Fibroblast of lung (primary cell): ENCODE results near the gene SP6. TPM values are rescaled to one million over a fixed set of nuclear protein-coding genes. Genes with fewer than 3 reads are reported as not detected.

Experiments used
- DNase-seq, 2 donors: peaks; one replicate each; pipeline versions ENCODE4 v3.0.0 to v3.0.0-alpha.2; 2010; ENCODE audit warnings: low read depth in 2 of 2
- H2AFZ ChIP-seq: 2 replicates; pipeline ENCODE4 v1.5.1; 2012; ENCODE audit warnings: low read length, control low read depth, inconsistent platforms
- H3K27ac ChIP-seq: 2 replicates; pipeline ENCODE4 v1.5.1; 2011; ENCODE audit warnings: low read length, control low read depth; ENCODE audit not compliant: insufficient read depth
- H3K27me3 ChIP-seq: 2 replicates; pipeline ENCODE4 v1.5.1; 2011; ENCODE audit warnings: mild to moderate bottlenecking, low read length; ENCODE audit not compliant: control insufficient read depth, insufficient read depth
- H3K36me3 ChIP-seq: 2 replicates; pipeline ENCODE4 v1.5.1; 2011; ENCODE audit warnings: low read length; ENCODE audit not compliant: control insufficient read depth, insufficient read depth
- H3K4me1 ChIP-seq: 2 replicates; pipeline ENCODE4 v1.5.1; 2011; ENCODE audit warnings: low read length; ENCODE audit not compliant: control insufficient read depth, insufficient read depth; ENCODE audit errors: extremely low read depth
- H3K4me2 ChIP-seq: 2 replicates; pipeline ENCODE4 v1.5.1; 2011; ENCODE audit warnings: low read length, control low read depth; ENCODE audit not compliant: insufficient read depth; ENCODE audit errors: extremely low read depth
- H3K4me3 ChIP-seq, 4 experiments: fragments of 200-600 bp in 1 of 4; sonication (generic) in 1 of 4; replicated peaks in 1 of 4; 2 replicates each; pipeline ENCODE4 v1.5.1; 2011 to 2016; ENCODE audit warnings: low read length in 4 of 4, low read depth in 3 of 4, mild to moderate bottlenecking in 3 of 4, control low read depth in 2 of 4, inconsistent platforms in 1 of 4, mixed read lengths in 1 of 4; ENCODE audit not compliant: insufficient read depth in 1 of 4; ENCODE audit errors: control extremely low read depth in 1 of 4
- H3K79me2 ChIP-seq: 2 replicates; pipeline ENCODE4 v1.5.1; 2012; ENCODE audit warnings: mild to moderate bottlenecking, low read length, inconsistent platforms; ENCODE audit not compliant: control insufficient read depth, insufficient read depth
- H3K9ac ChIP-seq: 2 replicates; pipeline ENCODE4 v1.5.1; 2011; ENCODE audit warnings: mild to moderate bottlenecking, low read length, control low read depth; ENCODE audit not compliant: insufficient read depth
- H3K9me3 ChIP-seq: 2 replicates; pipeline ENCODE4 v1.5.1; 2012; ENCODE audit warnings: low read depth, low read length; ENCODE audit not compliant: control insufficient read depth, insufficient read depth
- H4K20me1 ChIP-seq: 2 replicates; pipeline ENCODE4 v1.5.1; 2011; ENCODE audit warnings: low read length; ENCODE audit not compliant: control insufficient read depth, insufficient read depth; ENCODE audit errors: extremely low read depth
- EZH2 ChIP-seq: IDR thresholded peaks from 2 replicates; pipeline ENCODE4 v1.5.1; 2012; ENCODE audit warnings: low read length, control low read depth, mild to moderate bottlenecking; ENCODE audit errors: missing control alignments
- polyA plus RNA-seq, 2 donors: library from polyadenylated mRNA; depleted of rRNA in 1 of 2; stranded (reverse) in 1 of 2; unstranded in 1 of 2; fragments of >200 nt; gene quantifications; 2 replicates each; pipeline ENCODE4 v1.2.1, GENCODE V29; 2011 to 2012; ENCODE audit warnings: missing spikeins in 1 of 2
- total RNA-seq: library from RNA; depleted of rRNA; stranded (reverse); fragments of >200 nt; gene quantifications from 2 replicates; pipeline ENCODE4 v1.2.1, GENCODE V29; 2014
- TF ChIP-seq, protein P1 (sequence below), 2 donors: IDR thresholded peaks in 1 of 2; conservative IDR thresholded peaks in 1 of 2; 1 replicate in 1 of 2; 2 replicates in 1 of 2; pipeline ENCODE4 v1.5.1; 2011 to 2012; ENCODE audit warnings: low read length in 2 of 2, control low read depth in 1 of 2, inconsistent platforms in 1 of 2, low read depth in 1 of 2, mild to moderate bottlenecking in 1 of 2

SP6 gene
- total and polyA plus RNA-seq, 2 donors (not counting 1 experiment from before 2014, with no cell fraction given) = under 0.01 to 0.07 TPM

- peaks cover 7% of the 10 kb centered on the region for H3K4me1 ChIP-seq
- H3K27ac ChIP-seq = peak within 1 kb of the TSS; percentile 61
- H3K79me2 ChIP-seq = no peaks in the 10 kb centered on the region
- H3K36me3 ChIP-seq = no peaks in the 10 kb centered on the region
- peak within 1 kb of the TSS; percentile 96 for H3K4me2 ChIP-seq
- no peak for TF ChIP-seq EZH2
- TF ChIP-seq, protein P1, sequence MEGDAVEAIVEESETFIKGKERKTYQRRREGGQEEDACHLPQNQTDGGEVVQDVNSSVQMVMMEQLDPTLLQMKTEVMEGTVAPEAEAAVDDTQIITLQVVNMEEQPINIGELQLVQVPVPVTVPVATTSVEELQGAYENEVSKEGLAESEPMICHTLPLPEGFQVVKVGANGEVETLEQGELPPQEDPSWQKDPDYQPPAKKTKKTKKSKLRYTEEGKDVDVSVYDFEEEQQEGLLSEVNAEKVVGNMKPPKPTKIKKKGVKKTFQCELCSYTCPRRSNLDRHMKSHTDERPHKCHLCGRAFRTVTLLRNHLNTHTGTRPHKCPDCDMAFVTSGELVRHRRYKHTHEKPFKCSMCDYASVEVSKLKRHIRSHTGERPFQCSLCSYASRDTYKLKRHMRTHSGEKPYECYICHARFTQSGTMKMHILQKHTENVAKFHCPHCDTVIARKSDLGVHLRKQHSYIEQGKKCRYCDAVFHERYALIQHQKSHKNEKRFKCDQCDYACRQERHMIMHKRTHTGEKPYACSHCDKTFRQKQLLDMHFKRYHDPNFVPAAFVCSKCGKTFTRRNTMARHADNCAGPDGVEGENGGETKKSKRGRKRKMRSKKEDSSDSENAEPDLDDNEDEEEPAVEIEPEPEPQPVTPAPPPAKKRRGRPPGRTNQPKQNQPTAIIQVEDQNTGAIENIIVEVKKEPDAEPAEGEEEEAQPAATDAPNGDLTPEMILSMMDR (conservative IDR thresholded peaks at IDR 0.05 in 1 of 2, IDR thresholded peaks at IDR 0.05 in 1 of 2; ENCODE audit: low read depth in 1 of 2, low read length in 2 of 2) = peak; percentile 87 to 96
- no peaks in the 10 kb centered on the region for H3K9me3 ChIP-seq
- peak within 1 kb of the TSS; percentile 97 for H2AFZ ChIP-seq
- DNase-seq = peak; percentile 66 to 81
- peak within 1 kb of the TSS; percentile 67 for H3K9ac ChIP-seq
- H3K27me3 ChIP-seq = peaks cover 13% of the 10 kb centered on the region
- no peaks in the 10 kb centered on the region for H4K20me1 ChIP-seq
- peak within 1 kb of the TSS; percentile 79 to 92 (median 90) for H3K4me3 ChIP-seq
Measured at GRCh38 chr17:47840742-47841487, 10.0 kb downstream of the SP6 start, which contains the start of gene SCRN2. Gene SCRN2 (minus strand): TSS chr17:47841273. CDS start chr17:47840843, 430 bp downstream.

- peak overlapping the region; percentile 61 for H3K27ac ChIP-seq
- no peak for TF ChIP-seq EZH2
- TF ChIP-seq, protein P1 (conservative IDR thresholded peaks at IDR 0.05 in 1 of 2, IDR thresholded peaks at IDR 0.05 in 1 of 2; ENCODE audit: low read depth in 1 of 2, low read length in 2 of 2) = no peak
- no peak for DNase-seq
Measured at GRCh38 chr17:47840001-47840741, 10.8 kb downstream of the SP6 start.

DNA sequence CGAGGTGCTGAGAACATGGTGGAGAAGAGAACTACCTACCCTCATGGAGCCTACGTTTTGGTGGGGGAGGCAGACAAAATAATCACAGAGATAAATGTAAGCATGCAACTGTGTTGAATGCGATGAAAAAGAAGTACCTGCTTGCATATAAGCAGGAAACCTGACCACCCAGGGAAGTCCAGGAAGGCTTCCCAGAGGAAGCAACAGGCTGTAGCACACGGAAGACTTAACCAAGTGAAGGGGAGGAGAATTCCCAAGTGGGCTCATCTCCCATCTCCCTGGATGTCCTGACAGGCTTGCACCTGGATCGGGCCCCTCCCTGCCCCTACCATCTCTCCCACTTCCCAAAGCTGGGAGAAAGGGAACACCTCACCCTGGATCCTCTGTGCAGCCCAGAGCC is 11.9 kb downstream of the SP6 start:
- Histone ChIP-seq H3K27me3 (no peaks in the 10 kb centered on the region), H3K4me2 (no peak overlapping the region), H3K4me1 (peaks cover 7% of the 10 kb centered on the region), H3K9ac (no peak overlapping the region), H3K27ac (no peak overlapping the region), H3K36me3 (no peaks in the 10 kb centered on the region), H3K4me3 (no peak overlapping the region), H3K79me2 (no peaks in the 10 kb centered on the region), H2AFZ (no peak overlapping the region), H4K20me1 (no peaks in the 10 kb centered on the region), H3K9me3 (no peaks in the 10 kb centered on the region)
- DNase-seq = no peak
- TF ChIP-seq, protein P1 (conservative IDR thresholded peaks at IDR 0.05 in 1 of 2, IDR thresholded peaks at IDR 0.05 in 1 of 2; ENCODE audit: low read depth in 1 of 2, low read length in 2 of 2) = no peak
- TF ChIP-seq EZH2 = no peak

More at GRCh38 chr17:47840001-47840741, 10.8 kb downstream of the SP6 start:
- peaks cover 9% of the 10 kb centered on the region for H3K27me3 ChIP-seq
- peaks cover 7% of the 10 kb centered on the region for H3K4me1 ChIP-seq
- H3K4me3 ChIP-seq = peak overlapping the region; percentile 79 to 92 (median 90)
- H3K9me3 ChIP-seq = no peaks in the 10 kb centered on the region
- no peaks in the 10 kb centered on the region for H3K79me2 ChIP-seq
- H3K4me2 ChIP-seq = peak overlapping the region; percentile 96
- H4K20me1 ChIP-seq = no peaks in the 10 kb centered on the region
- H3K9ac ChIP-seq = peak overlapping the region; percentile 67
- H3K36me3 ChIP-seq = no peaks in the 10 kb centered on the region
- peak overlapping the region; percentile 97 for H2AFZ ChIP-seq
